OCI-LY3 (cell line): ENCODE measurements around the gene MYL5.

ENCODE experiments used
- H2AFZ ChIP-seq: fragments of 200-600, 300-600 bp; shearing (Covaris generic); 2 replicates; pipeline ENCODE4 v1.6.0; 2014; ENCODE audit warnings: antibody characterized with exemption, low read depth, low read length
- H3K27ac ChIP-seq: fragments of 200-600, 300-600 bp; sonication (generic); 2 replicates; pipeline ENCODE4 v1.5.1; 2014; ENCODE audit warnings: mild to moderate bottlenecking, low read length, moderate library complexity, mixed read lengths
- H3K27me3 ChIP-seq: fragments of 200-600, 300-600 bp; sonication (generic); 2 replicates; pipeline ENCODE4 v1.6.1; 2014; ENCODE audit warnings: low read depth, low read length, mixed read lengths
- H3K36me3 ChIP-seq: fragments of 200-600, 300-600 bp; sonication (generic); replicated peaks from 2 replicates; pipeline ENCODE3; 2014; ENCODE audit warnings: low read depth, low read length, mixed read lengths
- H3K4me1 ChIP-seq: fragments of 300-600, 200-600 bp; sonication (generic); 2 replicates; pipeline ENCODE4 v1.6.1; 2014; ENCODE audit warnings: low read length, mixed read lengths
- H3K4me2 ChIP-seq: fragments of 200-600, 300-600 bp; sonication (generic); 2 replicates; pipeline ENCODE4 v1.6.1; 2014; ENCODE audit warnings: low read length, mixed read lengths
- H3K4me3 ChIP-seq: fragments of 300-600, 200-600 bp; sonication (generic); 2 replicates; pipeline ENCODE4 v1.5.1; 2014; ENCODE audit warnings: antibody characterized with exemption, mild to moderate bottlenecking, low read length, moderate library complexity
- H3K79me2 ChIP-seq: fragments of 300-600, 200-600 bp; shearing (Covaris generic); 2 replicates; pipeline ENCODE4 v1.6.1; 2014; ENCODE audit warnings: mild to moderate bottlenecking, low read length, mixed read lengths
- H3K9ac ChIP-seq: fragments of 300-600, 200-600 bp; shearing (Covaris generic); 2 replicates; pipeline ENCODE4 v1.6.0; 2014; ENCODE audit warnings: mild to moderate bottlenecking, low read length, moderate library complexity
- H3K9me3 ChIP-seq: fragments of 200-600, 300-600 bp; shearing (Covaris generic); 2 replicates; pipeline ENCODE4 v1.6.1; 2014; ENCODE audit warnings: low read length, mixed read lengths; ENCODE audit not compliant: insufficient read depth
- H4K20me1 ChIP-seq: fragments of 200-600, 300-600 bp; sonication (generic); 2 replicates; pipeline ENCODE4 v1.6.1; 2016; ENCODE audit warnings: low read length, mixed read lengths; ENCODE audit not compliant: insufficient read depth
- EZH2phosphoT487 ChIP-seq: fragments of 200-600 bp; shearing (Covaris generic); IDR thresholded peaks from 2 replicates; pipeline ENCODE4 v1.6.1; 2018; ENCODE audit warnings: antibody characterized with exemption, mixed run types, low read depth
- TF ChIP-seq, protein P1 (sequence below): fragments of 200-600, 300-600 bp; sonication (generic); IDR thresholded peaks from 2 replicates; pipeline ENCODE4 v1.5.1; 2014; ENCODE audit warnings: antibody characterized with exemption, low read length, low read depth

The MYL5 gene

DNA sequence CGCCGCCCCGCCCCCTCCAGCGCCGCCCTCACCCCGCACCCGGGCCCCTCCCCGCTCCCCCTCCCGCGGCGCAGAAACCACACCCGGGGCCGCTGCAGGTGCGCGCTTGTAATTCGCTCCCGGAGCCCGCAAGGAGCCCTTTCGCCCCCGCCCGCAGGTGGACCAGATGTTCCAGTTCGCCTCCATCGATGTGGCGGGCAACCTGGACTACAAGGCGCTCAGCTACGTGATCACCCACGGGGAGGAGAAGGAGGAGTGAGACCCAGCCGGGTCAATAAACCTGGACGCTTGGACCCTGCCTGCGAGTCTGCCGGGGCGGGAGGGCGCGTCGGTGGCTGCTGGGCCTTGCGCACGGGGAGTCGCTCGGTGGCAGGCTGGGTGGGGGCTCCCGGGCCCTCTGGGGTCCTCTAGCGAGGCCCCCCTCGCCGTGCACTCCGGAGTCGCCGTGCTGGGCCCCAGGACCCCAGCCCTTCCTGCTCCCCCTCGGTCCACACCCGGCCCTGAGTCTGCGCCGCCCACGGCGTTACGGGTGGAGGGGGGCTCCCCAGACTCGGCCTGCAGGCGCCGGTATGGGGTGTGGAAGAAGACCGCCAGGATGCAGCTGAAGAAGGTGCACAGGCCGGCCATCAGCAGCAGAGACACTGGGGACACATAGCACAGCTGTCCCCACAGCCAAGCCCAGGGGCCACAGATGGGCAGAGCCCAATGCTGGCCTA is 7.6 kb downstream of the MYL5 start:
- H3K79me2 ChIP-seq = no peaks in the 10 kb centered on the region
- H3K36me3 ChIP-seq = no peaks in the 10 kb centered on the region

DNA sequence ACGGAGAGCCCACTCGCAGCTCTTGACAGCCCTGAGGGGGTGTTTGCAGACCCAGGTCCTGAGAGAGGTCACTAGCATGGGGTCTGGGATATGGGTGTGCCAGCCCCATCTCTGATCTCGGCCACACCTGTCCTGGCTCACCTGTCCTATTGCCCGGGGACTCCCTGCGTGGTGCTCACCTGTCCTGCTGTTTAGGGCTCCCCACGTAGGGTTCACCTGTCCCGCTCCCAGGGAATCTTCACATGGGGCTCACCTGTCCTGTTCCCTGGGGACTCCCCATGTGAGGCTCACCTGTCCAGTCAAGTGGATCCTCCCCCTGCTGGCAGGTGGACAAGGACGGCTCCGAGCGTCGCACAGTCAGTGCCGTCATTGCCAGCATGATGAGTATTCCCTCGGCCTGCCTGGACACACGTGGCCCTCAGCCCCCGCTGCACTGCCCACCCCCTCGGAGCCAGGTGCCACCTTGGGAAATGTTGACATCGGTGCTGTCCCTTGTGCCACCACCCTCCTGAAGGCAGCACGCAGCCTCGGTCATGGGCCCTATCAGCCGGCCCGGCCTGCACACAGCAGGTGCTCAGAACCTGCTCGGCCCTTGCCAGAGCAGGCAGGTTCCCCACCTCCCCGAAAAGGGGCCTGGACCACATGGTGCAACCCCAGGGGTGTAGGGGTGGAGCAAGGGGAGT is 8.3 kb downstream of the MYL5 start:
- TF ChIP-seq, protein P1, sequence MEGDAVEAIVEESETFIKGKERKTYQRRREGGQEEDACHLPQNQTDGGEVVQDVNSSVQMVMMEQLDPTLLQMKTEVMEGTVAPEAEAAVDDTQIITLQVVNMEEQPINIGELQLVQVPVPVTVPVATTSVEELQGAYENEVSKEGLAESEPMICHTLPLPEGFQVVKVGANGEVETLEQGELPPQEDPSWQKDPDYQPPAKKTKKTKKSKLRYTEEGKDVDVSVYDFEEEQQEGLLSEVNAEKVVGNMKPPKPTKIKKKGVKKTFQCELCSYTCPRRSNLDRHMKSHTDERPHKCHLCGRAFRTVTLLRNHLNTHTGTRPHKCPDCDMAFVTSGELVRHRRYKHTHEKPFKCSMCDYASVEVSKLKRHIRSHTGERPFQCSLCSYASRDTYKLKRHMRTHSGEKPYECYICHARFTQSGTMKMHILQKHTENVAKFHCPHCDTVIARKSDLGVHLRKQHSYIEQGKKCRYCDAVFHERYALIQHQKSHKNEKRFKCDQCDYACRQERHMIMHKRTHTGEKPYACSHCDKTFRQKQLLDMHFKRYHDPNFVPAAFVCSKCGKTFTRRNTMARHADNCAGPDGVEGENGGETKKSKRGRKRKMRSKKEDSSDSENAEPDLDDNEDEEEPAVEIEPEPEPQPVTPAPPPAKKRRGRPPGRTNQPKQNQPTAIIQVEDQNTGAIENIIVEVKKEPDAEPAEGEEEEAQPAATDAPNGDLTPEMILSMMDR = no peak
- no peak for TF ChIP-seq EZH2phosphoT487
- no peaks in the 10 kb centered on the region for H3K36me3 ChIP-seq
- no peak overlapping the region for H2AFZ ChIP-seq
- H3K4me3 ChIP-seq = peak overlapping the region; percentile 75
- peaks cover 9% of the 10 kb centered on the region for H3K4me1 ChIP-seq
- H3K27me3 ChIP-seq = no peaks in the 10 kb centered on the region
- no peaks in the 10 kb centered on the region for H3K9me3 ChIP-seq
- no peak overlapping the region for H3K27ac ChIP-seq
- no peaks in the 10 kb centered on the region for H3K79me2 ChIP-seq
- no peaks in the 10 kb centered on the region for H4K20me1 ChIP-seq
- no peak overlapping the region for H3K9ac ChIP-seq
- H3K4me2 ChIP-seq = peak overlapping the region; percentile 65

More for the DNA sequence above, 7.6 kb downstream of the MYL5 start:
- Histone ChIP-seq H3K9ac (peak overlapping the region; percentile 37; the same call in 1 of the 2 replicates), H3K9me3 (no peaks in the 10 kb centered on the region), H4K20me1 (no peaks in the 10 kb centered on the region), H3K27me3 (no peaks in the 10 kb centered on the region), H2AFZ (no peak overlapping the region), H3K27ac (no peak overlapping the region), H3K4me3 (peak overlapping the region; percentile 75), H3K4me1 (peaks cover 17% of the 10 kb centered on the region), H3K4me2 (peak overlapping the region; percentile 65)
- TF ChIP-seq, protein P1 = no peak
- no peak for TF ChIP-seq EZH2phosphoT487

DNA sequence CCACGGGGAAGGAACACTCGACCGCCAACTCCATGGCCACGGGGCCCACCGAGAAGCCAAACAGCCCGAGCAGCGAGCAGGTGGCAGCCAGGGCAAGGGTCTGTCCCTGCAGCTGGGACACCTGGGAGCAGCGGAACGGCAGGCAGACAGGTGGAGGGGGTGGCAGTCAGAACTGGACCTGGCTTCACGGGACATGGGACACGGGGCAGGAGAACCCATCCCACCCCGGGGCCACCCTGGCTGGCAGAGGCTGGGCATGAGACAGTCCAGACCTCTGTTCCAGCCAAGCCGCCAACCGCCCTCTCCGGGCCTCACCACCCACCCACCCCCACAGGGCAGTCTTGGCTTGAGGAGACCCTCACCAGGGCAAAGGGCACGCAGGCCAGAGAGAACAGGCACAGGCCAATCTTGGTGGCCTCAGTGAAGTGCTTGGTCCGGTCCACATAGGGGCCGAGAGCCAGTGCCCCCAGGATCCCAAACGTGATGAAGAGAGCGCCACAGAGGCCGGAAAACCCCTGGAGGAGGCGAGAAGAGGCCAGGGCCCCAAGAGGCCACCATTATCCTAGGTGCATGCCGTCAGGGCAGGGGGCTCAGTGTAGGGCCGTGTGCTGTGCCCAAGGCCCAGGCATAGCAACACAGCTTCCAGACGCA is 9.0 kb downstream of the MYL5 start:
- H3K4me1 ChIP-seq = peaks cover 2% of the 10 kb centered on the region
- H3K36me3 ChIP-seq = no peaks in the 10 kb centered on the region
- no peak overlapping the region for H2AFZ ChIP-seq
- no peaks in the 10 kb centered on the region for H3K9me3 ChIP-seq
- H3K4me3 ChIP-seq = no peak overlapping the region
- H4K20me1 ChIP-seq = no peaks in the 10 kb centered on the region
- H3K27me3 ChIP-seq = no peaks in the 10 kb centered on the region
- TF ChIP-seq, protein P1 = no peak
- TF ChIP-seq EZH2phosphoT487 = no peak
- no peak overlapping the region for H3K4me2 ChIP-seq
- H3K27ac ChIP-seq = no peak overlapping the region
- H3K9ac ChIP-seq = no peak overlapping the region
- no peaks in the 10 kb centered on the region for H3K79me2 ChIP-seq
